Choroid plexus epithelial cell (primary cell): ENCODE measurements around the gene UNC5A.

Source experiments
- DNase-seq: peaks from one replicate; pipeline ENCODE4 v3.0.0-alpha.2; 2010; ENCODE audit warnings: low read depth
- H3K4me3 ChIP-seq: 2 replicates; pipeline ENCODE4 v1.5.1; 2011; ENCODE audit warnings: low read depth, mild to moderate bottlenecking, control low read depth, low read length, moderate library complexity
- TF ChIP-seq, protein P1 (sequence below): conservative IDR thresholded peaks from 2 replicates; pipeline ENCODE4 v1.5.1; 2011; ENCODE audit warnings: low read depth, mild to moderate bottlenecking, control low read depth, inconsistent platforms, low read length, moderate library complexity

Gene UNC5A

DNA sequence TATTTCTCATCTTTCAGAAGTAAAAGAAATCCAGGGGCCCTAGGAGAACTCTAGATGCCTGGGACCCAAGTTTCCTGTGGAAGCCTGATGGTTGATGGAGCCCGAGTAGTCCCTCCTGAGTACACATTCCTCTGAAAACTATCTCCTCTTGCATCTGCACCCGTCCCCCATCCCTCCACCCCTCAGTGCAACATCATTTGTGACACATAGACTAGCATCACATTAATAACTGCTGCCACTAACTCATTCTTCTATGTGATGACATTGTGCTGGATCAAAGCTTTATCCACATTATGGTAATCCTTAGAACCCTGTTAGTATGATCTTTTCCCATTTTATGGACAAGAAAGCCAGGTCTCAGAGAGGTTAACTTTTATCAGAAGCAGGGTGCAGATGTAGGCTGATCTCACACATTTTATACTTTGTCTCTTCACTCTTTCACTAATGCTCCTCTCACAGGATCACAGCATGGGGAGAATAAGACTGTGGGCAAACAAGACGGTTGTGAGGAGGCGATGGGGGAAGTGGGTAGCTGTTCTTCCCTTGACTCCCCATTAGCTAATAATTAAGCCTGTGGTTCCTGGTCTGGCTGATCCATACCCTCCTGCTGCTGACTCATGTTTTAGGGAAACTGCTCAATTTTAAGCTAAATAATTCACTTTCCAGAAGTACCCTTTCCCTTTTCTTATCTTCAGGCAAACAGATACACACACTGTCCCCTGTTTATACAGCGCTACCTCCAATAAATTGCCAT, 92.7 kb downstream of the UNC5A start:
- TF ChIP-seq, protein P1, sequence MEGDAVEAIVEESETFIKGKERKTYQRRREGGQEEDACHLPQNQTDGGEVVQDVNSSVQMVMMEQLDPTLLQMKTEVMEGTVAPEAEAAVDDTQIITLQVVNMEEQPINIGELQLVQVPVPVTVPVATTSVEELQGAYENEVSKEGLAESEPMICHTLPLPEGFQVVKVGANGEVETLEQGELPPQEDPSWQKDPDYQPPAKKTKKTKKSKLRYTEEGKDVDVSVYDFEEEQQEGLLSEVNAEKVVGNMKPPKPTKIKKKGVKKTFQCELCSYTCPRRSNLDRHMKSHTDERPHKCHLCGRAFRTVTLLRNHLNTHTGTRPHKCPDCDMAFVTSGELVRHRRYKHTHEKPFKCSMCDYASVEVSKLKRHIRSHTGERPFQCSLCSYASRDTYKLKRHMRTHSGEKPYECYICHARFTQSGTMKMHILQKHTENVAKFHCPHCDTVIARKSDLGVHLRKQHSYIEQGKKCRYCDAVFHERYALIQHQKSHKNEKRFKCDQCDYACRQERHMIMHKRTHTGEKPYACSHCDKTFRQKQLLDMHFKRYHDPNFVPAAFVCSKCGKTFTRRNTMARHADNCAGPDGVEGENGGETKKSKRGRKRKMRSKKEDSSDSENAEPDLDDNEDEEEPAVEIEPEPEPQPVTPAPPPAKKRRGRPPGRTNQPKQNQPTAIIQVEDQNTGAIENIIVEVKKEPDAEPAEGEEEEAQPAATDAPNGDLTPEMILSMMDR, result no peak
- H3K4me3 ChIP-seq, result no peak overlapping the region
- no peak for DNase-seq

- DNase-seq, result peak; percentile 15
- H3K4me3 ChIP-seq, result no peak overlapping the region
- TF ChIP-seq, protein P1, result no peak
Measured at GRCh38 chr5:176904276-176904675, 93.9 kb downstream of the UNC5A start.

- no peak for DNase-seq
- H3K4me3 ChIP-seq, result no peak overlapping the region
- TF ChIP-seq, protein P1, result no peak
Measured at GRCh38 chr5:176906126-176906525, 95.8 kb downstream of the UNC5A start.

- TF ChIP-seq, protein P1, result no peak
- DNase-seq, result no peak
- no peak overlapping the region for H3K4me3 ChIP-seq
Measured at GRCh38 chr5:176906796-176907195, 96.4 kb downstream of the UNC5A start.

DNA sequence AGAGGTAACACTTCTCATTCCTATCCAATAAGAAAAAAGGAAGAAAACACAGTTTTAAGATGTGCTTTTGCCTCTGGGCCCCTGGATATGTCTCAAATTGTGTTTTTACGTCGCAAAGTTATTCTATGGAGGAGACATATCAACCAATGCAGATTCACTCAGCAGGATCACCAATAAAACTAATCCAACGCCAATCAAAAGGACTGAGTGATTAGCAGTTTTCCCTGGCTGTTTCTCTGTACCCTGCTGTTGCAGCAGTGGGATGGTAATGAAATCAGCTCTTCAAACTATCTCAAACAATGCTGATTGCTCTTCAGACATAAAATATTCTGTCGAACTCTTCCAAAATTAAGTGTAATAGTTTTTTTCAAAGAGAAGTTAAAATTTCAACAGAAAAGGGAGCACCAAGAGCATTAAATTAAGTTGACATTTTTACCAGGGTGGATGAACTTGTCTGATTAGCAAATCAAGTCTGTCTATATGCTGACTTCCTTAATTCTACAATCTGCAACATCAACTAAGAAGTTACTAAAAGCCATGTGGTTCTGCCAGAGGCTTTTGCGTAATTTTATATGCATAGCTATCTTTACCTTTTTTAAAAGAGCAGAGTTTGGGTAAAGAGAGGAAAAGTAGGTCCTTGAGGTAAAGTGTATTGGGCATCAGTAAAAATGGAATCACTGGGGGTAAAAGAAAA, 98.5 kb downstream of the UNC5A start:
- no peak overlapping the region for H3K4me3 ChIP-seq
- TF ChIP-seq, protein P1, result no peak
- DNase-seq, result no peak

GRCh38 chr5:176912115-176912514, 101.8 kb downstream of the UNC5A start:
- no peak overlapping the region for H3K4me3 ChIP-seq
- TF ChIP-seq, protein P1, result no peak
- no peak for DNase-seq
